ENCODE results near the gene XK. TPM values are rescaled to one million over a fixed set of nuclear protein-coding genes. Genes with fewer than 3 reads are reported as not detected.

The XK gene
- total and polyA plus RNA-seq, 2 donors (not counting 1 experiment from before 2014, with no cell fraction given): 0.15 to 0.30 TPM

DNA sequence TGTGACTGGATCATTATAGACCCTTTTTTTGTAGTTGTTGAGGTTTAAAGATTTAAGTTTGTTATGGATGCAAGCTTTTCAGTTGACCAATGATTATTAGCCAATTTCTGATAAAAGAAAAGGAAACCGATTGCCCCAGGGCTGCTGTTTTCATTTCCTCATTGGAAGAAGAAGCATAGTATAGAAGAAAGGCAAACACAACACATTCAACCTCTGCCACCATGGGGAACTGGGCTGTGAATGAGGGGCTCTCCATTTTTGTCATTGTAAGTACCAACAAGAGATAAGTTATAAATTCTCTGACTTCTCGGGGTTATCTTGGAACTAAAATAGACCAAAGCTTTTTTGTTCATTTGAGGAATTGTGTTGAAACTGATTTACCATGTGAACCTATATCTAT, 94.3 kb downstream of the XK start, which contains the start of gene CYBB:
Gene CYBB, plus strand, starts transcription at position 203 of the 400 bp plus-strand sequence. Its CDS starts 19 bp downstream, at position 222.
- Histone ChIP-seq H3K79me2 (ENCODE audit: control insufficient read depth, insufficient read depth, low read length) (peaks cover 46% of the 10 kb centered on the region), H3K27ac (ENCODE audit: low read length in 2 of 2) (peak within 1 kb of the TSS; percentile 48 to 83), H2AFZ (ENCODE audit: insufficient read depth, low read depth, low read length, poor library complexity, severe bottlenecking) (peak within 1 kb of the TSS; percentile 18), H3K9ac (ENCODE audit: low read length) (peak within 1 kb of the TSS; percentile 66), H3K9me3 (ENCODE audit: control extremely low read depth in 1 of 3, control insufficient read depth in 2 of 3, insufficient read depth in 1 of 3, low read length in 2 of 3) (no peaks in the 10 kb centered on the region), H3K4me2 (replicated peaks; ENCODE audit: low read depth, low read length, poor library complexity, severe bottlenecking) (peak within 1 kb of the TSS; percentile 69), H4K20me1 (ENCODE audit: control insufficient read depth, insufficient read depth, low read length, poor library complexity, severe bottlenecking) (no peaks in the 10 kb centered on the region), H3K4me1 (ENCODE audit: control insufficient read depth in 2 of 2, insufficient read depth in 2 of 2, low read length in 2 of 2) (peaks cover 55 to 59% of the 10 kb centered on the region in 2 donors), H3K36me3 (replicated peaks in 1 of 2; ENCODE audit: control extremely low read depth in 1 of 2, control insufficient read depth in 1 of 2, extremely low read depth in 1 of 2, insufficient read depth in 2 of 2, low read length in 1 of 2) (peaks cover 0 to 26% of the 10 kb centered on the region in 2 experiments), H3K27me3 (replicated peaks in 1 of 4; ENCODE audit: control extremely low read depth in 1 of 4, control insufficient read depth in 3 of 4, insufficient read depth in 4 of 4, low read length in 3 of 4) (no peaks in the 10 kb centered on the region), H3K4me3 (ENCODE audit: control extremely low read depth in 1 of 5, extremely low read depth in 1 of 5, insufficient read depth in 1 of 5, low read depth in 2 of 5, low read length in 4 of 5) (peak within 1 kb of the TSS; percentile 60 to 89 (median 66))
- Mint-ChIP-seq H3K27ac (peak within 1 kb of the TSS; percentile 97), H3K4me1 (peaks cover 57% of the 10 kb centered on the region), H3K27me3 (no peaks in the 10 kb centered on the region), H3K9me3 (ENCODE audit: insufficient read depth) (no peaks in the 10 kb centered on the region), H3K4me3 (peak within 1 kb of the TSS; percentile 96)
- ATAC-seq (ENCODE audit: low read depth) (peak; percentile 62), DNase-seq (peak; percentile 56)
- intact Hi-C loops (cut with micrococcal nuclease): no loop called here
- ChIA-PET POLR2A (interaction anchor here (0.8 to 1.4 kb wide), 3 partner anchors 8 to 34 kb away, joined by 3 read pairs; no protein-coding TSS in a partner anchor), CTCF (interaction anchor here (0.7 to 7.9 kb wide), 6 partner anchors 14 to 35 kb away, joined by 3 to 65 read pairs (median 4); no protein-coding TSS in a partner anchor)
- no CpG with 5 or more reads among the region's 2 CpGs for WGBS (ENCODE audit: insufficient coverage)
- TF ChIP-seq, protein P1, sequence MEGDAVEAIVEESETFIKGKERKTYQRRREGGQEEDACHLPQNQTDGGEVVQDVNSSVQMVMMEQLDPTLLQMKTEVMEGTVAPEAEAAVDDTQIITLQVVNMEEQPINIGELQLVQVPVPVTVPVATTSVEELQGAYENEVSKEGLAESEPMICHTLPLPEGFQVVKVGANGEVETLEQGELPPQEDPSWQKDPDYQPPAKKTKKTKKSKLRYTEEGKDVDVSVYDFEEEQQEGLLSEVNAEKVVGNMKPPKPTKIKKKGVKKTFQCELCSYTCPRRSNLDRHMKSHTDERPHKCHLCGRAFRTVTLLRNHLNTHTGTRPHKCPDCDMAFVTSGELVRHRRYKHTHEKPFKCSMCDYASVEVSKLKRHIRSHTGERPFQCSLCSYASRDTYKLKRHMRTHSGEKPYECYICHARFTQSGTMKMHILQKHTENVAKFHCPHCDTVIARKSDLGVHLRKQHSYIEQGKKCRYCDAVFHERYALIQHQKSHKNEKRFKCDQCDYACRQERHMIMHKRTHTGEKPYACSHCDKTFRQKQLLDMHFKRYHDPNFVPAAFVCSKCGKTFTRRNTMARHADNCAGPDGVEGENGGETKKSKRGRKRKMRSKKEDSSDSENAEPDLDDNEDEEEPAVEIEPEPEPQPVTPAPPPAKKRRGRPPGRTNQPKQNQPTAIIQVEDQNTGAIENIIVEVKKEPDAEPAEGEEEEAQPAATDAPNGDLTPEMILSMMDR (IDR thresholded peaks at IDR 0.05): no peak
- TF ChIP-seq EZH2 (IDR thresholded peaks at IDR 0.05; ENCODE audit: borderline replicate concordance, insufficient read depth, low read depth, low read length, poor library complexity, severe bottlenecking): no peak

- Histone ChIP-seq H3K27ac (ENCODE audit: low read length in 2 of 2) (peak overlapping the region; percentile 38 to 71), H3K9ac (ENCODE audit: low read length) (peak overlapping the region; percentile 66), H2AFZ (ENCODE audit: insufficient read depth, low read depth, low read length, poor library complexity, severe bottlenecking) (no peak overlapping the region), H3K79me2 (ENCODE audit: control insufficient read depth, insufficient read depth, low read length) (peaks cover 46% of the 10 kb centered on the region), H4K20me1 (ENCODE audit: control insufficient read depth, insufficient read depth, low read length, poor library complexity, severe bottlenecking) (no peaks in the 10 kb centered on the region), H3K9me3 (ENCODE audit: control extremely low read depth in 1 of 3, control insufficient read depth in 2 of 3, insufficient read depth in 1 of 3, low read length in 2 of 3) (no peaks in the 10 kb centered on the region), H3K4me3 (ENCODE audit: control extremely low read depth in 1 of 5, extremely low read depth in 1 of 5, insufficient read depth in 1 of 5, low read depth in 2 of 5, low read length in 4 of 5) (peak overlapping the region; percentile 52 to 89 (median 60)), H3K36me3 (replicated peaks in 1 of 2; ENCODE audit: control extremely low read depth in 1 of 2, control insufficient read depth in 1 of 2, extremely low read depth in 1 of 2, insufficient read depth in 2 of 2, low read length in 1 of 2) (peaks cover 0 to 34% of the 10 kb centered on the region in 2 experiments), H3K4me2 (replicated peaks; ENCODE audit: low read depth, low read length, poor library complexity, severe bottlenecking) (peak overlapping the region; percentile 69), H3K27me3 (replicated peaks in 1 of 4; ENCODE audit: control extremely low read depth in 1 of 4, control insufficient read depth in 3 of 4, insufficient read depth in 4 of 4, low read length in 3 of 4) (no peaks in the 10 kb centered on the region), H3K4me1 (ENCODE audit: control insufficient read depth in 2 of 2, insufficient read depth in 2 of 2, low read length in 2 of 2) (peaks cover 59 to 62% of the 10 kb centered on the region in 2 donors)
- WGBS (ENCODE audit: insufficient coverage): no CpG with 5 or more reads among the region's 4 CpGs
- Mint-ChIP-seq H3K4me3 (peak overlapping the region; percentile 96), H3K9me3 (ENCODE audit: insufficient read depth) (no peaks in the 10 kb centered on the region), H3K27ac (peak overlapping the region; percentile 92), H3K4me1 (peaks cover 60% of the 10 kb centered on the region), H3K27me3 (no peaks in the 10 kb centered on the region)
- DNase-seq (no peak), ATAC-seq (ENCODE audit: low read depth) (no peak)
- CTCF ChIA-PET: interaction anchor here (1.3 to 7.9 kb wide), 4 partner anchors 16 to 43 kb away, joined by 3 to 65 read pairs (median 10); no protein-coding TSS in a partner anchor
- intact Hi-C loops (cut with micrococcal nuclease): no loop called here
- POLR2A ChIA-PET: interaction anchor here (0.8 kb wide), 1 partner anchor 26 kb away, joined by 3 read pairs; no protein-coding TSS in a partner anchor
- TF ChIP-seq, protein P1 (IDR thresholded peaks at IDR 0.05): no peak
- TF ChIP-seq EZH2 (IDR thresholded peaks at IDR 0.05; ENCODE audit: borderline replicate concordance, insufficient read depth, low read depth, low read length, poor library complexity, severe bottlenecking): no peak
These were observed 95.5 kb downstream of the XK start for GRCh38 chrX:37781081-37781480.
